HepG2 (cell line): Measurements from ENCODE around the gene PCDH17. TPM values are rescaled to one million over a fixed set of nuclear protein-coding genes. Genes with fewer than 3 reads are reported as not detected.

Source experiments
- ATAC-seq: fragments of 200-7000 bp; cut with Tn5 transposase; 3 replicates; pipeline ENCODE4 v1.9.1; 2020; ENCODE audit warnings: mild to moderate bottlenecking, moderate library complexity
- BruUV-seq: library from RNA; stranded (reverse); fragments of 400-500 nt; replicated peaks from 2 replicates; lab custom pipeline; 2021; lab: Mats Ljungman, UMichigan
- CTCF ChIA-PET: fragments of 300-600 bp; formaldehyde crosslinking; extraction: SDS; loops from one replicate; lab custom pipeline; 2021; ENCODE audit warnings: low total read pairs, inconsistent platforms, low intra/inter-chr PET ratio; lab: Yijun Ruan, JAX
- POLR2A ChIA-PET: fragments of 350-600 bp; sonication (Branson Sonifier 250); formaldehyde crosslinking; loops from one replicate; lab custom pipeline; 2020; ENCODE audit warnings: antibody characterized with exemption, inconsistent platforms; lab: Yijun Ruan, JAX
- DNase-seq: peaks from one replicate; pipeline ENCODE4 v3.0.0-alpha.2; 2015; ENCODE audit warnings: low spot score
- FAIRE-seq: peaks from 3 replicates; lab custom pipeline; 2011; peaks lifted over from hg19 to GRCh38; lab: Jason Lieb, UNC
- H2AFZ ChIP-seq: one replicate; pipeline ENCODE4 v1.6.1; 2011; ENCODE audit warnings: low read length, inconsistent platforms
- H3K27ac ChIP-seq: fragments of 300-600 bp; 3 replicates; pipeline ENCODE4 v1.8.0; 2011; ENCODE audit warnings: mixed run types, mild to moderate bottlenecking, mixed read lengths, low read length, inconsistent platforms; ENCODE audit not compliant: insufficient read depth; ENCODE audit errors: extremely low read length
- H3K27me3 ChIP-seq, 2 experiments: fragments of 200-600 bp in 1 of 2; 2 replicates in 1 of 2; 3 replicates in 1 of 2; pipeline versions ENCODE4 v1.6.0 to v1.8.0; 2011; ENCODE audit warnings: low read length in 2 of 2, mild to moderate bottlenecking in 2 of 2, moderate library complexity in 2 of 2, inconsistent platforms in 1 of 2; ENCODE audit not compliant: insufficient read depth in 2 of 2, control insufficient read depth in 1 of 2
- H3K36me3 ChIP-seq, 2 experiments: fragments of 200-600 bp in 1 of 2; replicated peaks in 1 of 2; 2 replicates in 1 of 2; 3 replicates in 1 of 2; pipeline versions ENCODE4 v1.5.1 to v1.8.0; 2011; ENCODE audit warnings: low read length in 2 of 2, inconsistent platforms in 1 of 2; ENCODE audit not compliant: insufficient read depth in 2 of 2, control insufficient read depth in 1 of 2
- H3K4me1 ChIP-seq: 2 replicates; pipeline ENCODE4 v1.5.1; 2012; ENCODE audit warnings: low read length, inconsistent platforms; ENCODE audit not compliant: insufficient read depth
- H3K4me2 ChIP-seq: 2 replicates; pipeline ENCODE4 v1.6.0; 2011; ENCODE audit warnings: low read depth, low read length, inconsistent platforms
- H3K4me3 ChIP-seq, 3 experiments: fragments of 200-600 bp in 1 of 3; sonication (generic), shearing (Covaris generic) in 1 of 3; replicated peaks in 1 of 3; 2 replicates each; pipeline ENCODE4 v1.5.1; 2011 to 2016; ENCODE audit warnings: low read length in 3 of 3, inconsistent platforms in 2 of 3, low read depth in 2 of 3, mild to moderate bottlenecking in 2 of 3, control low read depth in 1 of 3, mixed read lengths in 1 of 3; ENCODE audit not compliant: insufficient read depth in 1 of 3
- H3K79me2 ChIP-seq: one replicate; pipeline ENCODE4 v1.6.1; 2011; ENCODE audit warnings: low read length, inconsistent platforms; ENCODE audit not compliant: insufficient read depth
- H3K9ac ChIP-seq: 2 replicates; pipeline ENCODE4 v1.6.0; 2011; ENCODE audit warnings: mild to moderate bottlenecking, low read depth, low read length, inconsistent platforms; ENCODE audit not compliant: insufficient read depth
- H3K9me3 ChIP-seq: 2 replicates; pipeline ENCODE4 v1.5.1; 2012; ENCODE audit warnings: mild to moderate bottlenecking, low read length
- H4K20me1 ChIP-seq: 2 replicates; pipeline ENCODE4 v1.6.0; 2011; ENCODE audit warnings: inconsistent platforms, mild to moderate bottlenecking, low read length, moderate library complexity; ENCODE audit not compliant: insufficient read depth
- MAFF ChIP-seq: IDR thresholded peaks from 2 replicates; pipeline ENCODE4 v1.6.1; 2011; ENCODE audit warnings: low read depth, low read length, improper control_type of control experiment
- MAFK ChIP-seq, 2 experiments: IDR thresholded peaks in 1 of 2; conservative IDR thresholded peaks in 1 of 2; 2 replicates each; pipeline ENCODE4 v1.6.1; 2011; ENCODE audit warnings: improper control_type of control experiment in 2 of 2, low read length in 2 of 2
- ZNF792 ChIP-seq: IDR thresholded peaks from 2 replicates; pipeline ENCODE4 v1.6.1; 2016
- WGBS: methylation state at CpG from one replicate; pipeline ENCODE4 v1.1.6; 2017; ENCODE audit warnings: low lambda C conversion rate; 5-methylcytosine and 5-hydroxymethylcytosine counted together
- in situ Hi-C: cut with HindIII; loops from 2 replicates; pipeline ENCODE4 v1.10.0; 2017; ENCODE audit warnings: low pct_unique_long_range_greater_than_20kb; ENCODE audit not compliant: extremely low pct_ligation_motif_present
- intact Hi-C: fragments of 100-400 bp; cut with micrococcal nuclease; formaldehyde crosslinking; loops from one replicate; pipeline ENCODE4 v1.10.0; 2022; ENCODE audit not compliant: unreplicated experiment
- polyA plus RNA-seq, 8 experiments: library from polyadenylated mRNA; depleted of rRNA in 3 of 8; stranded (reverse) in 7 of 8; unstranded in 1 of 8; fragments of >200 nt; fragmentation: Illumina TruSeq in 4 of 8; extraction: Trizol in 4 of 8; gene quantifications; 2 replicates each; pipeline versions ENCODE4 v1.2.1 to v1.2.3, GENCODE V29; 2011 to 2016; ENCODE audit warnings: low read depth in 4 of 8, missing spikeins in 1 of 8, mixed read lengths in 1 of 8; ENCODE audit not compliant: insufficient read depth in 1 of 8
- total RNA-seq, 5 experiments: library from RNA; depleted of rRNA; stranded (reverse); fragments of >200 nt; fragmentation: Illumina TruSeq; extraction: Trizol; gene quantifications; 2 replicates each; pipeline ENCODE4 v1.2.3, GENCODE V29; 2016; ENCODE audit warnings: low read depth in 1 of 5
- TF ChIP-seq, protein P1 (sequence below): sonication (generic); formaldehyde crosslinking; IDR thresholded peaks from 2 replicates; pipeline ENCODE4 v1.8.1; 2023; ENCODE audit warnings: mild to moderate bottlenecking, inconsistent platforms, moderate library complexity, missing genetic modification reagents, borderline replicate concordance
- TF ChIP-seq, protein P2 (sequence below): sonication (generic); formaldehyde crosslinking; IDR thresholded peaks from 2 replicates; pipeline ENCODE4 v1.4.0; 2020; ENCODE audit warnings: mild to moderate bottlenecking, missing genetic modification reagents

Gene PCDH17
- total and polyA plus RNA-seq, 2 of the 13 experiments (the other 11 are each of a cell fraction or from before 2014, with no cell fraction given), result not detected

DNA sequence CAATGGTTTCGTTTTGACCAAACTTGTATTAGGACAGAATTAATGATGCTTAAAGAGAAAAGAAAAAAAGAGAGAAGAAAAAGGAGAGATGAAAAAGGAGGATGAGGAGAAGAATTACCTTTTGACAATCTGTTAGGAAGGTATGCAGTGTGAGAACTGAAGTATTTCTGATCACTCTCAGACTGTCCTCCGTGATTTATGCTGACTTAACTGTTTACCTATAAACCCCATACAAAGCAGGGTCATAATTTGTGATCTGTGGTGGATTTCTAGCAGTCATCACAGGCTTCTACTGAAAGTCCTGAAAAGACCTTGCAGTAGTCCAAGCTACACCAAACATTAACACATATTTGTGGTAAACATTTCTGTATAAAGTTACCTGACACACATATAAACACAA, 93.9 kb downstream of the PCDH17 start:
- ATAC-seq (no peak), DNase-seq (no peak), FAIRE-seq (no peak)
- no peaks in the 10 kb centered on the region for H3K4me1 ChIP-seq
- no peak overlapping the region for H3K4me3 ChIP-seq
- in situ Hi-C loops (no loop called here), intact Hi-C loops (no loop called here)
- WGBS, result 0% methylated on average over 2 of the region's 2 CpGs
- no peak overlapping the region for H2AFZ ChIP-seq
- no peak overlapping the region for H3K27ac ChIP-seq
- POLR2A ChIA-PET, result no interaction called here
- TF ChIP-seq MAFK (conservative IDR thresholded peaks at IDR 0.05 in 1 of 2, IDR thresholded peaks at IDR 0.05 in 1 of 2; ENCODE audit: low read length in 2 of 2), result peak; percentile 68 to 72
- peak; percentile 48; the same call in 1 of the 2 replicates for TF ChIP-seq MAFF
- no peak for TF ChIP-seq ZNF792
- no peak overlapping the region for H3K9ac ChIP-seq
- no TSS peak for BruUV-seq
- CTCF ChIA-PET, result no interaction called here
- H3K4me2 ChIP-seq, result no peak overlapping the region
- H3K9me3 ChIP-seq, result no peaks in the 10 kb centered on the region
- H4K20me1 ChIP-seq, result no peaks in the 10 kb centered on the region
- H3K36me3 ChIP-seq, result no peaks in the 10 kb centered on the region
- H3K27me3 ChIP-seq, result no peaks in the 10 kb centered on the region
- H3K79me2 ChIP-seq, result no peaks in the 10 kb centered on the region

DNA sequence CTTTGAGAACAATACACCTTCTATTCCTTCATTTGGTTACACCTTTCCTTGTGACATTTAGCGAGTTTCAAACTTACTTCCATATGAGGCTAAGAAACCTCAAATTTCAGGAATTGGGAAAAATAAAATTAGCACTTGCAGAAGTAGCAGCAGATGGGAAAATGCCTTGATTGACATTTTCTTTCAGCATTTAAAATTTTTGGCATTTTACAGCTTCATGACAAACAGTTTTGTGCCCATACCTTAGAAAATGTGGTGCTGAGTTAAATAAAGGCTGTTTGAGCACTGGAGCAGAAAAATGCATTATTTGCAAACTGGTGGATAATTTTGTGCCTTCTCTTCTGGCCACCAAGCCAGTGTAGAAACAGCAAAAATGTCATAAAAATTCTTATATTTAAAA, 95.4 kb downstream of the PCDH17 start:
- Histone ChIP-seq H3K9ac (no peak overlapping the region), H3K9me3 (no peaks in the 10 kb centered on the region), H3K79me2 (no peaks in the 10 kb centered on the region), H3K4me1 (no peaks in the 10 kb centered on the region), H3K27me3 (no peaks in the 10 kb centered on the region), H3K36me3 (no peaks in the 10 kb centered on the region), H3K27ac (no peak overlapping the region), H3K4me2 (no peak overlapping the region), H2AFZ (no peak overlapping the region), H3K4me3 (no peak overlapping the region), H4K20me1 (no peaks in the 10 kb centered on the region)
- TF ChIP-seq, protein P1, sequence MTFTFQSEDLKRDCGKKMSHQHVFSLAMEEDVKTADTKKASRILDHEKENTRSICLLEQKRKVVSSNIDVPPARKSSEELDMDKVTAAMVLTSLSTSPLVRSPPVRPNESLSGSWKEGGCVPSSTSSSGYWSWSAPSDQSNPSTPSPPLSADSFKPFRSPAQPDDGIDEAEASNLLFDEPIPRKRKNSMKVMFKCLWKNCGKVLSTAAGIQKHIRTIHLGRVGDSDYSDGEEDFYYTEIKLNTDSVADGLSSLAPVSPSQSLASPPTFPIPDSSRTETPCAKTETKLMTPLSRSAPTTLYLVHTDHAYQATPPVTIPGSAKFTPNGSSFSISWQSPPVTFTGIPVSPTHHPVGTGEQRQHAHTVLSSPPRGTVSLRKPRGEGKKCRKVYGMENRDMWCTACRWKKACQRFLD (CRISPR knock-in tag), result no peak
- TF ChIP-seq, protein P2, sequence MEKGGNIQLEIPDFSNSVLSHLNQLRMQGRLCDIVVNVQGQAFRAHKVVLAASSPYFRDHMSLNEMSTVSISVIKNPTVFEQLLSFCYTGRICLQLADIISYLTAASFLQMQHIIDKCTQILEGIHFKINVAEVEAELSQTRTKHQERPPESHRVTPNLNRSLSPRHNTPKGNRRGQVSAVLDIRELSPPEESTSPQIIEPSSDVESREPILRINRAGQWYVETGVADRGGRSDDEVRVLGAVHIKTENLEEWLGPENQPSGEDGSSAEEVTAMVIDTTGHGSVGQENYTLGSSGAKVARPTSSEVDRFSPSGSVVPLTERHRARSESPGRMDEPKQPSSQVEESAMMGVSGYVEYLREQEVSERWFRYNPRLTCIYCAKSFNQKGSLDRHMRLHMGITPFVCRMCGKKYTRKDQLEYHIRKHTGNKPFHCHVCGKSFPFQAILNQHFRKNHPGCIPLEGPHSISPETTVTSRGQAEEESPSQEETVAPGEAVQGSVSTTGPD (CRISPR knock-in tag), result no peak
- BruUV-seq, result no TSS peak
- DNase-seq (no peak), ATAC-seq (no peak), FAIRE-seq (no peak)
- WGBS, result 0% methylated on average over 1 of the region's 1 CpG
- CTCF ChIA-PET, result no interaction called here
- in situ Hi-C loops, result no loop called here
- intact Hi-C loops, result no loop called here
- POLR2A ChIA-PET, result no interaction called here
